VCaP (cell line): ENCODE results near the gene TMEM132D.

Source experiments
- H3K27ac ChIP-seq: fragments of 450-650 bp; 2 replicates; pipeline ENCODE4 v1.5.1; 2017
- TF ChIP-seq, protein P1 (sequence below): fragments of 450-650 bp; conservative IDR thresholded peaks from 2 replicates; pipeline ENCODE4 v1.5.1; 2017; ENCODE audit warnings: mild to moderate bottlenecking, moderate library complexity

TMEM132D gene

DNA sequence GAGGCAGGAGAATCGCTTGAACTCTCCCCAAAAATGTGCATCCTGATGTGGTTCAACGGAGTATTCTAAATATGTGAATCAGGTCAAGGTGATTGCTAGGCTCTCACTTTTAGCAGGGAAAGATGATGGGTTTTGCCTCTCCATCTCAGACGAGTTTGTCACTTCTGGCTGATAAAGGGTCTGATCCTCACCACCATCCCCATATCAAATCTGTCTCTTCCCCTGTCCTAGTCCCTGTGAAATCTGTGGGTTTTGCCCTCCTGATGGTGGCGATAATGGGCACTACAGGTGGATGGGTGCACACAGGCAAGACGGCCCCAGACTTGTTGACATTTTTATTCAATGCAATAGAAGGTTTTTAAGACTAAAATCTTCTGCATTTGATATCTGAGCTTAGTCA is 665.9 kb downstream of the TMEM132D start:
- no peak overlapping the region for H3K27ac ChIP-seq
- TF ChIP-seq, protein P1, sequence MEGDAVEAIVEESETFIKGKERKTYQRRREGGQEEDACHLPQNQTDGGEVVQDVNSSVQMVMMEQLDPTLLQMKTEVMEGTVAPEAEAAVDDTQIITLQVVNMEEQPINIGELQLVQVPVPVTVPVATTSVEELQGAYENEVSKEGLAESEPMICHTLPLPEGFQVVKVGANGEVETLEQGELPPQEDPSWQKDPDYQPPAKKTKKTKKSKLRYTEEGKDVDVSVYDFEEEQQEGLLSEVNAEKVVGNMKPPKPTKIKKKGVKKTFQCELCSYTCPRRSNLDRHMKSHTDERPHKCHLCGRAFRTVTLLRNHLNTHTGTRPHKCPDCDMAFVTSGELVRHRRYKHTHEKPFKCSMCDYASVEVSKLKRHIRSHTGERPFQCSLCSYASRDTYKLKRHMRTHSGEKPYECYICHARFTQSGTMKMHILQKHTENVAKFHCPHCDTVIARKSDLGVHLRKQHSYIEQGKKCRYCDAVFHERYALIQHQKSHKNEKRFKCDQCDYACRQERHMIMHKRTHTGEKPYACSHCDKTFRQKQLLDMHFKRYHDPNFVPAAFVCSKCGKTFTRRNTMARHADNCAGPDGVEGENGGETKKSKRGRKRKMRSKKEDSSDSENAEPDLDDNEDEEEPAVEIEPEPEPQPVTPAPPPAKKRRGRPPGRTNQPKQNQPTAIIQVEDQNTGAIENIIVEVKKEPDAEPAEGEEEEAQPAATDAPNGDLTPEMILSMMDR: no peak

DNA sequence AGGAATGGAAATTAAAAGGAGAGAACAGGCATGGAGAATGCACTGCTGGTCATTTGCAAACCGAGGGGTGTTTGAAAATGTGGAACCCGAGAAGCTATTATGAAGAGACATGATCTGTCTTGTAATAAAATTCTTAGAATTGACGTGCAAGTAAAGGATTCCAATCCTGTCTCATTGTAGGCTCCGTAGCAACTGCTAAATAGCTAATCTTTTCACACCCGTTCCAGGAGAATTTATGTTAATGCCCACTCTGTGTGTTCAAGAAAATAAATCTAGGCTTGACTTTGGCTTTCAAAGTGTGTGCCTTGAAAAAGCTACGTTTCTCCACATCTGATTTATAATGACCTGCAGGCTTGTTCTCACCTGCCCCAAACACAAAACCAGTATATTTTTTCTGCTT is 669.6 kb downstream of the TMEM132D start:
- TF ChIP-seq, protein P1: no peak
- H3K27ac ChIP-seq: no peak overlapping the region

DNA sequence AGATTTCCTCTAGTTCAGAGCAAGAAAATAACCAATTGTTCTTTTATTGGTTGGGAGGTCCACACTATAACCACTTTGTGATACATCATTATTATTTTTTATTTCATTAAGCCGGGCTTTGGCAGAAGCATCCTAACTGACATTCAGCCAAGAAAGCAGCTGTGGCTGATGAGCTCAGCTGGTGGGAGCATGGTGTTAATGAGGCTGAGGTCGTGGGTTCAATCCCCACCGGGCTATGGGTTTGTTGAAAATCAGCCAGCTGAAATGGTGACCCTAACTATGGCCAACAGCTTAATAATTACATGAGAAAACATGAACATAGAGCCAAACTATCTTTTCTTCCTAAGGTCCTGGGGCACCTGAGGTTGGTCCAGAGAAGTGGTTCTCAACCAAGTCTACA is 672.3 kb downstream of the TMEM132D start:
- TF ChIP-seq, protein P1: no peak
- no peak overlapping the region for H3K27ac ChIP-seq

DNA sequence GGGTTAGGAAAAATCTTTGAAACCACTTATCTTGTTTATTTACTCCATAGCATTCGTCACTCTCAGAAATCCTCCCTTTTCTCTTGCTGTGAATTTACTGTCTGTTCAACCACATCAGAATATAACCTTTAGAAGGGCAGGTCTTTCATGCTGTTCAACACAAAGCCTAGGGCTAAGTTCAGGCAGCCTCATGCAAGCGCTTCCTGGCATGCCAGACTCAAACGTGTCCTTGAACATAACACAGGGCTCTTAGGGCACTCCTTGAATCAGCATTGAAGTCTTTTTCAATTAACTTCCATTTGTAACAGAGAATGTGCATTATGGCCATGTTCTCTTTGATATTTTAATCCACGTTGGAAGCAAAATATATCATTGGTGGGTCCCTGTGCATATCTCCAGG is 672.8 kb downstream of the TMEM132D start:
- TF ChIP-seq, protein P1: no peak
- H3K27ac ChIP-seq: no peak overlapping the region

DNA sequence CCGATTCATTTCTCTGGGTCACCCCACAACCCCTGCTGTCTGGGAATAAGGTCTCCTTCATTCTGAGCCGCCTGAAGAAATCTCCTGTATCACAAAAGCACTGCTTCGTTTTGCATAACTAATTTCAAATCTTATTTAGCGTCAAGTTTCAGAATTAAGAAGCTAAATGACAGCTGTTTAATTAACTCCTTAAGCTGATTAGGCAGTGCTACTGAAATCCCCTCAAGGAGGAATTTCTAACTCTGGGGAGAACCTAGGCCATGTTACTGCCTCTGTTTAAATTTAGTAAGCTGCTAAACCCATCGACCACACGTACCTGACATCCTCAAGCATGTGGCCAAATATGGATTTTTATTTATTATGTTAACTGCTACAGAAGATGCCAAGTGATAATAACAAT is 677.0 kb downstream of the TMEM132D start:
- TF ChIP-seq, protein P1: no peak
- no peak overlapping the region for H3K27ac ChIP-seq

DNA sequence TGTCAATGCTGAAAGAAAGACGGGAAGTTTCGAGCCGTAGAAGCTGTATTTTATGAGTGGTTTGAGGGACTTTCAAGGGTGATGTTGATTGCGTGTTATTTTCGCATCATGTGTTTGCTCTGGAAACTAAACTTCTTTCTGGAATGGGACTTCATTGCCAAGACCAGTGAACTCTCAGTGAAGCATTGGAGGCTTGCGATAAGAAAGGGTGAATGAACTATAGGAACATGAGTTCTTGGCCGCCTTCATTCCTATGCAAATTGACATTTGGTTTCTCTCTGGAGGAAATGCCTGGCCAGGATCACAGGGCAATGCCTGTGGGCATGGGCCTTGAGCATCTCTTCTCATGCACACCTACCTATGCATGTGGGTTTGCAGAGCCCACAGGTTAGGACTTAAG is 677.8 kb downstream of the TMEM132D start:
- TF ChIP-seq, protein P1: no peak
- H3K27ac ChIP-seq: no peak overlapping the region

DNA sequence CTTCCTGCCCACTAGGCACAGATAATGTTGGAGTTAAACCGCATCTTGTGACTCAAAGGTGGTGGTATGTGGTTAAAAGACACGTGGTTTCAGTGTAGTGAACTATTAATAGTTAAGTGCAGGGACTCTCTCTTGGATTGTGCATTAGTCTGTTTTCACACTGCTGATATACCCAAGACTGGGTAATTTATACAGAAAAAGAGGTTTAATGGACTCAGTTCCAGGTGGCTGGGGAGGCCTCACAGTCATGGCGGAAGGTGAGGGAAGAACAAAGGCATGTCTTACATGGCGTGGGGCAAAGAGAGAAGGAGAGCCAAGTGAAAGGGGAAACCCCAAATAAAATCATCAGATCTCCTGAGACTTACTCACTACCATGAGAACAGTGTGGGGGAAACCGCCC is 688.3 kb downstream of the TMEM132D start:
- H3K27ac ChIP-seq: no peak overlapping the region
- TF ChIP-seq, protein P1: no peak

DNA sequence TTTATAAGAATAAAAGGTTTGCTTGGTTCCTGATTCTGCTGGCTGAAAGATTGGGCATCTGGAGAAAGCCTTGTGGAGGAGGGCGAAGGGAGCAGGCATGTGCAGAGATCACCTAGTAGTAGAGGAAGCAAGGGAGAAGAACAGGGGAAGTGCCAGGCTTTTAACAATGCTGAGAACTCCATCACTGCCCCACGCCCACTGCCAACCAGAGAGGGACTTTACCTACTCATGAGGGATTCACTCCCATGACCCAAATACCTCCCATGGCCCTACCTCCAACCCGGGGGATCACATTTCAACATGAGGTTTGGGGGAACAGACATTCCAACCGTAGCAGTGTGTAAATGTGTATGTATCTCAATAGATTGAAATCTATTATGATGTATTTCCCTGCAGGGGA is 690.3 kb downstream of the TMEM132D start:
- TF ChIP-seq, protein P1: no peak
- H3K27ac ChIP-seq: no peak overlapping the region
